Ovary (tissue), 3 donors: ENCODE measurements around the gene CEMIP.

Experiments
- CTCF ChIP-seq, 3 donors: fragments of 450-650 bp in 2 of 3; fragments of 200-600 bp in 1 of 3; IDR thresholded peaks; one replicate each; pipeline versions ENCODE4 v1.5.1 to v1.8.0; 2016 to 2022; ENCODE audit warnings: antibody characterized with exemption in 3 of 3, mild to moderate bottlenecking in 1 of 3
- EP300 ChIP-seq: sonication (generic); formaldehyde crosslinking; IDR thresholded peaks from one replicate; pipeline ENCODE4 v1.6.1; 2017; ENCODE audit warnings: antibody characterized with exemption
- POLR2A ChIP-seq: fragments of 450-650 bp; IDR thresholded peaks from one replicate; pipeline ENCODE4 v1.6.1; 2017; ENCODE audit warnings: antibody characterized with exemption, mild to moderate bottlenecking, moderate library complexity
- donor health status: DM: no; HTN: no; CAD: no.

- TF ChIP-seq POLR2A (no peak), CTCF (IDR thresholded peaks at IDR 0.05) (no peak), EP300 (no peak)
Measured at GRCh38 chr15:80876348-80876674, 97.1 kb downstream of the CEMIP start.
